ENCODE data around the gene ZNF791. TPM values are rescaled to one million over a fixed set of nuclear protein-coding genes. Genes with fewer than 3 reads are reported as not detected.

Gene ZNF791
- total and polyA plus RNA-seq, 2 of the 13 experiments (the other 11 are each of a cell fraction or from before 2014, with no cell fraction given) = 12.8 to 17.4 TPM

GRCh38 chr19:12669270-12670158 lies 58.8 kb downstream of the ZNF791 start (continued):
- TF ChIP-seq E2F2 (CRISPR knock-in tag; IDR thresholded peaks at IDR 0.05; ENCODE audit: borderline replicate concordance) (no peak), HMGXB4 (CRISPR knock-in tag; IDR thresholded peaks at IDR 0.05; ENCODE audit: borderline replicate concordance in 1 of 2, low read depth in 1 of 2) (peak; percentile 47 to 55; a peak in 3 of 4 replicates), ZNF703 (CRISPR knock-in tag; IDR thresholded peaks at IDR 0.05; ENCODE audit: borderline replicate concordance) (no peak), ZNF33B (CRISPR knock-in tag; IDR thresholded peaks at IDR 0.05) (no peak), PPARG (CRISPR knock-in tag; conservative IDR thresholded peaks at IDR 0.05) (no peak; the same call in 1 of the 2 replicates), MTF2 (CRISPR knock-in tag; IDR thresholded peaks at IDR 0.05; ENCODE audit: borderline replicate concordance) (peak; percentile 50; the same call in 1 of the 2 replicates), REL (CRISPR knock-in tag; conservative IDR thresholded peaks at IDR 0.05) (no peak), ZMAT3 (CRISPR knock-in tag; conservative IDR thresholded peaks at IDR 0.05) (peak; percentile 63; the same call in 1 of the 2 replicates), SP4 (CRISPR knock-in tag; IDR thresholded peaks at IDR 0.05) (peak; percentile 80), LRRFIP1 (CRISPR knock-in tag; conservative IDR thresholded peaks at IDR 0.05) (no peak), PHF21A (CRISPR knock-in tag; IDR thresholded peaks at IDR 0.05) (peak; percentile 61; the same call in 1 of the 2 replicates), HDAC1 (CRISPR knock-in tag; IDR thresholded peaks at IDR 0.05) (peak; percentile 59), THYN1 (CRISPR knock-in tag; IDR thresholded peaks at IDR 0.05; ENCODE audit: borderline replicate concordance, low read depth) (no peak), HNF4G (IDR thresholded peaks at IDR 0.05; ENCODE audit: borderline replicate concordance, low read depth, low read length) (no peak), HNF4G (CRISPR knock-in tag; IDR thresholded peaks at IDR 0.05; ENCODE audit: borderline replicate concordance, low read depth) (no peak), RBM22 (optimal IDR thresholded peaks at IDR 0.05; ENCODE audit: low read length) (peak; percentile 87), MLX (CRISPR knock-in tag; IDR thresholded peaks at IDR 0.05) (no peak), SP1 (IDR thresholded peaks at IDR 0.05) (no peak), SP1 (CRISPR knock-in tag; IDR thresholded peaks at IDR 0.05) (peak; percentile 83), CC2D1A (CRISPR knock-in tag; IDR thresholded peaks at IDR 0.05) (0 out of 2 replicates have a peak, but pooled peaks have one; percentile 46), LBX2 (CRISPR knock-in tag; IDR thresholded peaks at IDR 0.05; ENCODE audit: borderline replicate concordance) (no peak), TCF7 (IDR thresholded peaks at IDR 0.05; ENCODE audit: low read depth) (no peak)
